ENCODE data around the gene TOMM40. TPM values are rescaled to one million over a fixed set of nuclear protein-coding genes. Genes with fewer than 3 reads are reported as not detected.

Gene TOMM40
- total and polyA plus RNA-seq, 9 of the 15 experiments (the other 6 are each of a cell fraction or from before 2014, with no cell fraction given), result 0.89 to 290 (median 160) TPM

GRCh38 chr19:44890366-44891015, 563 bp upstream of the TOMM40 start (continued):
- TF ChIP-seq ZBTB40 (IDR thresholded peaks at IDR 0.05), result peak; percentile 77
- no peak for TF ChIP-seq ZBTB40 (CRISPR knock-in tag; IDR thresholded peaks at IDR 0.05)
- TF ChIP-seq TRIM24 (IDR thresholded peaks at IDR 0.05), result peak in 1 of 2 experiments; percentile 39; a peak in 2 of 4 replicates
- TF ChIP-seq ZNF444 (CRISPR knock-in tag; IDR thresholded peaks at IDR 0.05), result 0 out of 2 replicates have a peak, but pooled peaks have one; percentile 44
- TF ChIP-seq ZNF175 (CRISPR knock-in tag; IDR thresholded peaks at IDR 0.05; ENCODE audit: low read depth), result peak; percentile 36; the same call in 1 of the 2 replicates
- TF ChIP-seq POLR2A (conservative IDR thresholded peaks at IDR 0.05), result peak; percentile 98
- 0 out of 2 replicates have a peak, but pooled peaks have one; percentile 14 for TF ChIP-seq SMAD4 (CRISPR knock-in tag; conservative IDR thresholded peaks at IDR 0.05)
- no peak for TF ChIP-seq PCBP1 (IDR thresholded peaks at IDR 0.05; ENCODE audit: low read depth, low read length, poor library complexity, severe bottlenecking)
- no peak for TF ChIP-seq PTTG1 (tag; IDR thresholded peaks at IDR 0.05; ENCODE audit: low read depth)
- TF ChIP-seq SIX5 (IDR thresholded peaks at IDR 0.05; ENCODE audit: borderline replicate concordance in 1 of 2, insufficient read depth in 1 of 2, low read depth in 1 of 2, low read length in 2 of 2), result peak; percentile 21 to 28; a peak in 3 of 4 replicates
- TF ChIP-seq CXXC5 (CRISPR knock-in tag; IDR thresholded peaks at IDR 0.05), result peak; percentile 83
- 0 out of 2 replicates have a peak, but pooled peaks have one; percentile 14 for TF ChIP-seq MAX (CRISPR knock-in tag; IDR thresholded peaks at IDR 0.05)
- peak in 1 of 2 experiments; percentile 100; a peak in 2 of 4 replicates for TF ChIP-seq HDAC1 (IDR thresholded peaks at IDR 0.05)
- TF ChIP-seq ZNF717 (CRISPR knock-in tag; IDR thresholded peaks at IDR 0.05), result no peak
- TF ChIP-seq ARNT (IDR thresholded peaks at IDR 0.05), result peak; percentile 71 to 100
- TF ChIP-seq POLR2AphosphoS5 (IDR thresholded peaks at IDR 0.05; ENCODE audit: control insufficient read depth, insufficient read depth, low read depth, low read length), result peak; percentile 83; the same call in 1 of the 2 replicates
- peak; percentile 24; the same call in 1 of the 2 replicates for TF ChIP-seq ZBTB12 (CRISPR knock-in tag; IDR thresholded peaks at IDR 0.05)
- peak; percentile 4 for TF ChIP-seq ARID1B (IDR thresholded peaks at IDR 0.05)

Data from K562 (cell line).